HG02588 (cell line): ENCODE measurements around the gene MLH3.

ENCODE experiments used
- ATAC-seq: cut with Tn5 transposase; IDR thresholded peaks from one replicate; pipeline ENCODE4 v1.9.1; 2021; ENCODE audit warnings: mild to moderate bottlenecking, moderate library complexity; ENCODE audit not compliant: unreplicated experiment

MLH3 gene

DNA sequence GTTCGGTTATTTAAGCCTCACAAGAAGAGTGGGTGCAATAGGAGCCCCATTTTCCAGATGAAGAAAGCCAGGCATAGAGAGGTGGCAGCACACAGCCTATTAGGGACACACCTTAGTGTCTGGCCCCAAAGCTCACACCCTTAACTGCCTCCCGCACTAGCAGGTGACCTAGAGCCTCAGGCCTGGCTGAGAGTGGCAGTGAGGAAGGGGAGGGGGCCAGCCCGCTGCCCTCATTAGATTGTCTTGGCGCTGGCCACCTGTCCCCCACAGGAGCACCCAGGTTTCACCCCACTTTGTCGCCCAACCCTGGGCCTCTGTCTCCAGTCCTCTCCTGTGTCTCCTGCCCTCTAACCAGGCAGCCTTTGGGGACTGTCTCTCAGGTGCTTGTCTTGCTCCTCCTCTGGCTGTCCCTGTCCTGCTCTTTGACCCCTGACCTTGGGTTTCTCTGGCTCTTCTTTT lies 77.3 kb downstream of the MLH3 start:
- no peak for ATAC-seq

DNA sequence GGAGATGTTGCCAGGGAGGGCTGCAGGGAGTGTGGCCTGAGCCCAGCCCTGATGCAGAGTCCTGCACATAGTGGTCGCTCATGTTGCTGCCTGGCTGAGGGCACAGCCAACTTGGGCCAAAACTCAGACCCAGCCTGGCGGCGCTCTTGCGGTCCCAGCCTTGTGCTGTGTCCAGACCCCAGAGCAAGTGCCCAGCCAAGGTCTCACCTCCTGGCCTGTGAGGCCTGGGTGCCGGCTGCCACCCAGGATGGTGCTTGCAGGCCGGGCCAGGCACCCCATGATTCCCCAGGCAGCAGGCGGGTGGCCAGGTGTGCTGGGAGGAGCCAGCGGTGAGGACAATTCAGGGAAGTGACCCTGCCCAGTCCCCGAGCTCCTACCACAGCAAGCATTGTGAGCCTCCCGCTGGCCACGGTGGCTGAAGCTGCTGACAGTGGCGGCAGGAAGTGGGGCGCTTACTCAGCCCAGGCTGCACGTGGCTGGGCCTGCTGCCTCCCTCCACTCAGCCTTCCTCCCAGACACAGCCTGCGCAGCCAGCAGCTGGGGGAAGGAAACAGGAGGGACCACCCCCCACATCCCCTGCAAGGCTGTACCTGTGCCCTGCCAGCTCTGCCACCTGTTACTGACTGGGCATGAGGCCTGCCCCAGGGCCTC lies 78.1 kb downstream of the MLH3 start:
- ATAC-seq, result no peak

DNA sequence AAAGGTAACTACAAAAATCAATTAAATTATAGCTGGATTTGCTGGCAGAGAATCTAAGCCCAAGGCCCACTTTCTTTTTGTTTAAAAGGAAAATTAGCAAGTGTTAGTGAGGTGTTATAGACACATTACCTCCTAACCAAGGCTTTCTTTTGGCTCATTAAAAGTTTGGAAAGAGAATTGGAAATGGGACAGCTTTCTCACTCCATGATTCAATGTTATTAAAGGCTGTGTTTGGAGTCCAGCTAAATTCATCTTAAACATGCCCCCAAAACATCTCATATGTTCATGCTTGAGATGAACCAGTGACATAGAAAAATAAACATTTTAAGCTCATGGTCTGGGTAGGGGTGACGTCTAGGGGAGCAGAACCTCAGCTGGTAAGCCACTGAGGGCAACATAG lies 82.5 kb downstream of the MLH3 start:
- ATAC-seq, result no peak

DNA sequence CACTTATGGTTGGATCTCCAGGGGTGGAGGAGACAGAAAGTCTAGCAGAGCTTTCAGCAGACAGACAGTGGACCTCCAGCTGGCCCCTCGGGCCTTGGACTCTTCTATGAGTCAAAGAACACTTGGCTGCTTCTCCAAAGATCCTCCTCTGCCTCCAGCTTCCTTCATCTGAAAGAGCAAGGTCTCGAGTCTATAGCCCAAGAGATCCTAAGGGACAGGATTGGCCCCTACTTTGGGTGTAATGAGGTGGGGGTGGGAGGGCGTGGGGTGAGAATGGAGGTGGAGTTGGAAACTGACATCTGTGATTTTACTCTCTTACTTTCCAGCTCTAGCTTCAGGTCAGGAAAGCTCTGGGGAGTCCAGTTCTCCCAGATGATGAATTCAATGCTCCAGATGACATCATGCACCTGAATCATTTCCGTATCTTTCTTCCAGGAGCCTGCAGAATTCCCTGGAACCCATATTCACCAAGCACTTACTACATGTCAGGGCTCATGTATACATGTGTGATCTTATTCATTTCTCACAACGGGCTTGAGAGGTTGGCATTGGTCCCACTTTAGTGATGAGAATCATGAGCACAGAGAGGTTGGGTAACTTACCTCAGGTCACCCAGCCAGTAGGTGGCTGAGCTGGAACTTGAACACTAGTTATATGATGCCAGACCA lies 85.6 kb downstream of the MLH3 start:
- no peak for ATAC-seq

DNA sequence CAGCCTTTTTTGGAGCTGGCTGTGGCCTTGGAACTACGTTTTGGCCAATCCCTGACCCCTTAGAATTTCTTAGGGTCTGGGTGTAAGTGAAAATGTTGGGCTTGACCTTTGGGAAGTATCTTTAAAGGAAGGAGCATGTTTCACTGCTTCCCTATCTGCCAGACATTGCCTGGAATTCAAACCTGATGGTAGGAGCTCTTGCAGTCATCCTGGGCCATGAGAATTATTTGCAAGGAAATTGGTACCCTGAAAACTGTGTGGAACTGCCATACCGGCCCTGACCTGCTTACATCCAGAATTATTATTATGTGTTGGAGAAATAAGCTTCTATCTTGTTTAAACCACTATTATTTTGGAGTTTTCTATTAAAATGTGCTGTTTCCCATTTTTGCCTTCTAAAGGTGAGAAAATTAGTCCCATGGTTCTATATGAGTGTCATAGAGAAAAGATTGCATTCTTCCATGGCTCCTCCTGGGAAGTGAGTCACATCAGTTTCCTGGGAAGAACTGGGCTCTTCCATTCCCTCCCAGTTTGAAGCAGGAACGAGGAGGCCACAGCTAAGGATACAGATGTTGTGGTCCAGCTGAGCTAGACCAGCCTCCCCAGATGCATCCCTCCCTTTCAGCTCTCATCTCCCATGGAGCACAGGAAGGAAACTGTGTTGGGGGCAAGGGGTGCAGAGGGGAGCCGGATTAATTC lies 86.3 kb downstream of the MLH3 start:
- no peak for ATAC-seq
